Activated effector memory CD4-positive, alpha-beta T cell treated with anti-CD3 and anti-CD28 coated beads, Interleukin-2, amount 50 U/mL, for 16 hours (primary cell): ENCODE measurements around the gene MRPL47.

Experiments used
- DNase-seq: peaks from one replicate; pipeline ENCODE4 v3.0.0-alpha.2; 2020

The MRPL47 gene

GRCh38 chr3:179590669-179591068 is 13.8 kb downstream of the MRPL47 start:
- DNase-seq, result no peak

- DNase-seq, result no peak
Observed at GRCh38 chr3:179589143-179589542, 15.3 kb downstream of the MRPL47 start.

GRCh38 chr3:179580992-179581391 is 23.4 kb downstream of the MRPL47 start:
- no peak for DNase-seq

- no peak for DNase-seq
Observed at GRCh38 chr3:179565496-179565895, 38.9 kb downstream of the MRPL47 start.

GRCh38 chr3:179563271-179563783 is 41.1 kb downstream of the MRPL47 start:
- DNase-seq, result peak; percentile 89

- DNase-seq, result peak; percentile 100
Observed at GRCh38 chr3:179562591-179563270, 41.7 kb downstream of the MRPL47 start, which contains the start of gene ACTL6A. ACTL6A (plus strand) TSS chr3:179562926; CDS start chr3:179563093, 167 bp downstream.

- no peak for DNase-seq
Observed at GRCh38 chr3:179560791-179561190, 43.6 kb downstream of the MRPL47 start.

- peak; percentile 72 for DNase-seq
Observed at GRCh38 chr3:179558742-179559364, 45.6 kb downstream of the MRPL47 start.

GRCh38 chr3:179551349-179552105 is 52.9 kb downstream of the MRPL47 start:
- no peak for DNase-seq

- no peak for DNase-seq
Observed at GRCh38 chr3:179546814-179547241, 57.6 kb downstream of the MRPL47 start.

GRCh38 chr3:179544981-179545645 is 59.3 kb downstream of the MRPL47 start:
- DNase-seq, result no peak

- DNase-seq, result no peak
Observed at GRCh38 chr3:179542375-179542774, 62.1 kb downstream of the MRPL47 start.

- DNase-seq, result no peak
Observed at GRCh38 chr3:179541596-179541995, 62.8 kb downstream of the MRPL47 start.

GRCh38 chr3:179541094-179541493 is 63.3 kb downstream of the MRPL47 start:
- DNase-seq, result no peak
